GM08714 (cell line): ENCODE results near the gene SLC8A3.

Source experiments
- H3K4me3 ChIP-seq: fragments of 200-500 bp; sonication (Bioruptor generic); 2 replicates; pipeline ENCODE4 v1.5.1; 2014; ENCODE audit warnings: mild to moderate bottlenecking, low read length, inconsistent platforms
- ZNF274 ChIP-seq: IDR thresholded peaks from 2 replicates; pipeline ENCODE4 v1.6.1; 2012; ENCODE audit warnings: mild to moderate bottlenecking, low read depth, low read length

Gene SLC8A3

GRCh38 chr14:70048313-70048654 is 140.5 kb downstream of the SLC8A3 start:
- H3K4me3 ChIP-seq: no peak overlapping the region
- no peak for TF ChIP-seq ZNF274

- H3K4me3 ChIP-seq: no peak overlapping the region
These were observed 141.0 kb downstream of the SLC8A3 start for GRCh38 chr14:70047598-70048312.

GRCh38 chr14:70045844-70046535 is 142.8 kb downstream of the SLC8A3 start:
- no peak for TF ChIP-seq ZNF274

More at GRCh38 chr14:70047598-70048312, 141.0 kb downstream of the SLC8A3 start:
- TF ChIP-seq ZNF274: no peak

GRCh38 chr14:70045310-70045709 is 143.4 kb downstream of the SLC8A3 start:
- no peak overlapping the region for H3K4me3 ChIP-seq
- no peak for TF ChIP-seq ZNF274

More at GRCh38 chr14:70045844-70046535, 142.8 kb downstream of the SLC8A3 start:
- no peak overlapping the region for H3K4me3 ChIP-seq

- no peak overlapping the region for H3K4me3 ChIP-seq
- TF ChIP-seq ZNF274: no peak
These were observed 145.8 kb downstream of the SLC8A3 start for GRCh38 chr14:70043001-70043400.

- H3K4me3 ChIP-seq: no peak overlapping the region
- TF ChIP-seq ZNF274: no peak
These were observed 152.1 kb downstream of the SLC8A3 start for GRCh38 chr14:70036665-70037064.

GRCh38 chr14:70034257-70034656 is 154.5 kb downstream of the SLC8A3 start:
- no peak for TF ChIP-seq ZNF274
- no peak overlapping the region for H3K4me3 ChIP-seq

GRCh38 chr14:70033561-70033960 is 155.2 kb downstream of the SLC8A3 start:
- H3K4me3 ChIP-seq: no peak overlapping the region
- TF ChIP-seq ZNF274: no peak

- TF ChIP-seq ZNF274: no peak
These were observed 155.6 kb downstream of the SLC8A3 start for GRCh38 chr14:70033116-70033515.

GRCh38 chr14:70032447-70032846 is 156.3 kb downstream of the SLC8A3 start:
- TF ChIP-seq ZNF274: no peak
- no peak overlapping the region for H3K4me3 ChIP-seq

More at GRCh38 chr14:70033116-70033515, 155.6 kb downstream of the SLC8A3 start:
- no peak overlapping the region for H3K4me3 ChIP-seq

GRCh38 chr14:70032016-70032415 is 156.7 kb downstream of the SLC8A3 start:
- H3K4me3 ChIP-seq: no peak overlapping the region
- TF ChIP-seq ZNF274: no peak

GRCh38 chr14:70029296-70030132 is 159.2 kb downstream of the SLC8A3 start:
- no peak overlapping the region for H3K4me3 ChIP-seq
- no peak for TF ChIP-seq ZNF274

- no peak for TF ChIP-seq ZNF274
- no peak overlapping the region for H3K4me3 ChIP-seq
These were observed 160.8 kb downstream of the SLC8A3 start for GRCh38 chr14:70027785-70028428.

GRCh38 chr14:70023871-70024270 is 164.9 kb downstream of the SLC8A3 start:
- TF ChIP-seq ZNF274: no peak

More at GRCh38 chr14:70023871-70024270, 164.9 kb downstream of the SLC8A3 start:
- no peak overlapping the region for H3K4me3 ChIP-seq
